Embryonic facial prominence (tissue), 1 donor: Measurements from ENCODE around the gene REP15.
"Not testable (repeated sequence)": the region's sequence is repeated elsewhere in the genome, so short reads cannot be mapped to it uniquely, and the experiment has no call there.

ENCODE experiments used
- DNase-seq: peaks from one replicate; pipeline ENCODE4 v3.0.0-alpha.2; 2016; ENCODE audit errors: extremely low spot score

The REP15 gene, protein sequence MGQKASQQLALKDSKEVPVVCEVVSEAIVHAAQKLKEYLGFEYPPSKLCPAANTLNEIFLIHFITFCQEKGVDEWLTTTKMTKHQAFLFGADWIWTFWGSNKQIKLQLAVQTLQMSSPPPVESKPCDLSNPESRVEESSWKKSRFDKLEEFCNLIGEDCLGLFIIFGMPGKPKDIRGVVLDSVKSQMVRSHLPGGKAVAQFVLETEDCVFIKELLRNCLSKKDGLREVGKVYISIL

DNA sequence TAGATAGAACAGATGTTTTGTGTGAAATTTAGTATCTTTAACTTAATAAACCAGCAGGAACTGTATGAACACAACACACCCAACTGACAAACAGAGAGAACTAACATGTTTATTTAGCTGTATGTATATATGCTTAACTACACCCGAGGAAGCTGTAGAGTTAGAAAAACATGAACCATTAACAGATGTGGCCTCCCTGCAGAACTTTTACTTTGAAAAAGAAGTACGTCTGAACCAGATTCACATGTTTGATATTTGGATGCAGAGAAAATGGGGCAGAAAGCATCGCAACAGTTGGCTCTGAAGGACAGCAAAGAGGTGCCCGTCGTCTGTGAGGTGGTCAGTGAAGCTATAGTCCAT lies at the start of gene REP15:
Gene REP15 (plus strand): TSS at position 155 of the 360 bp plus-strand sequence. CDS start 116 bp downstream, at position 271.
- no peak for DNase-seq

GRCh38 chr12:27650011-27650410 lies 46.2 kb upstream of the REP15 start:
- DNase-seq: no peak

GRCh38 chr12:27651201-27651600 lies 45.0 kb upstream of the REP15 start:
- DNase-seq: no peak

- peak; percentile 48 for DNase-seq
Measured at GRCh38 chr12:27652174-27652763, 44.0 kb upstream of the REP15 start.

- DNase-seq: no peak
Measured at GRCh38 chr12:27653661-27654060, 42.6 kb upstream of the REP15 start.

DNA sequence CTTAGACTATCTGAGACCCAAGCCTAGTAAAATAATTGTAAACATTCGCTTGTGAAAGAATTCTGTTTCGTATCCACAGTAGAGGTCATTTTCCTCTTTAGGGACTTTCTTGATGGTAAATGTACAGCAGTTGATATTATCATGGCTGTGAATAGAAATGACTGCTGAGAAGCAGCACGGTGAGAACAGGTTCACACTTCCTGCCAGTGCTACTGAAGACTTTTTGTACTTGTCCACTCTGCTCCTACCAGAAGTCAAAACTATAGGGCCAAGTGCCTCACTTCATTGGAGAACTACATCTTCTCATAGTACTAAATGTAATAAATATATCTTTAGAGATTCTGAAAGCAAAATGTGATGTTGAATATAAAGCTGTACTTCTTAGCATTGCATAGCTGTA lies 40.8 kb upstream of the REP15 start:
- DNase-seq: not testable (repeated sequence)

DNA sequence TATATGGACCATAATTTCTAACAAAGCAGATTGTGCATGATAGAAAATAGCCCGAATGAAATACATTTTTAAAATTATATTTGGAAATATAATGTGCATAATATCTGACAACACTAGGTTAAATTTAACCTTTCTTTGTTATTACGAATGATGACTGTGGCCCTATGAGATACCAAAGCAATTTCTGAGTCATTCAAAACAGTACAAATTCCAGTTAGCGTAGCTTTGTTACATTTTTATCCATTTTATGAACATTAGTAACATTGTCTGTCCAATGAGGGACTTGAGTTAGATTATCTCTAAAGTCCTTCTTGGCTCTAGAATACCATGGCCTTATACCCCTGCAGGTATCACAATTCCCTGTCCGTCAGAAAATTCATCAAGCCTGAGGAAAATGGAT lies 39.0 kb upstream of the REP15 start:
- no peak for DNase-seq

DNA sequence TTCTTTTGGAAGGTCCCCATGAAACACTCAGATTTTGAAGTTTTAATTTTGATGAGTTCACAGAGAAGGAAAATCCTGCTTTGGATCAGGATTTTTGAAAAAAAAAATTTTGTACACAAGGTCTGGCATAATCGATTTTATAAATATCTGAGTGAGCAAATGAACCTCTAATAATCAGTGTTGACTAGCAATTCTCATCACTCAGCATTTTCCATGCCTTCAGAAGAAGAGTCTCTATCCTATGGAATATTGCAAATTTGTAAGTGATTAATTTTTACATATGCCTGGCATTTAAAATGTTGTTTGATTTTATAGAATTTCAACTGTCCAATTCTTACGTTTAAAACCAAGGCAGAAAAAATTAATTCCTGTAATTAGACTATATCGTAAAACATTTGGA lies 30.5 kb upstream of the REP15 start:
- DNase-seq: no peak

GRCh38 chr12:27666510-27666909 lies 29.7 kb upstream of the REP15 start:
- DNase-seq: no peak

GRCh38 chr12:27667540-27667939 lies 28.7 kb upstream of the REP15 start:
- DNase-seq: no peak

DNA sequence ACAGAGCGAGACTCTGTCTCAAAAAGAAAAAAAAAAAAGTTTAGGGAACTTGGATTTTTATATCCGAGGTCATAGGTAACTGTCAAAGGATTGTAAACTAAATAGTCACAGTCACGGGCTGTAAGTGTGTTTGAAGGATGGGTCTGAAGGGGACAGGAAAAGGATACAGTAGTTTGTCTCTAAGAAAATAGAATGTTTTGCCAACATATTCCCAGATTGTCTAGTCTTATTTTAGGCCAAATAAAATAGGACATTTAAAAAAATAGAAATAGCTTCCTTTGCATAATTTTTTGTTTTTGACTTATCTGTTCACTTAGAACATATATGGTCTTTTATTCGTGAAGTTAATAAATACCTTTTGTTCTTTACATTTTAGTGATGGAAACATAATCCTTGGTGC lies 24.2 kb upstream of the REP15 start:
- no peak for DNase-seq

- no peak for DNase-seq
Measured at GRCh38 chr12:27672643-27673042, 23.6 kb upstream of the REP15 start.

DNA sequence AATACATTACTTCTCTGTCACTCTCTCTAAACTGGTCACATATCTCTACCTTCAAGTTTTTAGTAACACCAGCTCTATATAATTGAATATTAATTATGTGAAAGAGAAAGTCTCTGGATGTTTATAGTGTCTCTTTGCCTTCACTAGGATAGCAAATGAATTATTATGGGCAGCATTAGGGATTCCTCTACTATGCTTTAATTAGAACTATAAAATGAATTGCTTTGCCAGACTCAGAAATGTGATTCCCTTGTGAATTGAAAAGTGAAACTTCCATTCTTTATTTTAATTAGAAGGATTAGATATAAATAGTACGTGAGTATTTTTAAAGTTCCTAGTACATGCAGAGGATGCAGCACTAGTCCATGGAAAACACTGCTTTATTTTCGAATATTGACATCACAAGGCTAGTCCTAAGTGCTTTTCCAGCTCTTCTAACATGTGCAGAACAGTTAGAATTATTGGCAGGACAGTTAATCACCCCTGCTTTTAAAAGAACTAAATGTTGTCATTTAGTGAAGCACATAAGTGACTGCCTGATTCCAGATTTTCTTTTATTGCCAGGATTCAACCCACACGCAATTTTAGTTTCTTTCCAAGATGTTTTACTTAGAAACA lies 23.0 kb upstream of the REP15 start:
- no peak for DNase-seq

GRCh38 chr12:27674989-27675388 lies 21.3 kb upstream of the REP15 start:
- DNase-seq: no peak

- no peak for DNase-seq
Measured at GRCh38 chr12:27680619-27681018, 15.6 kb upstream of the REP15 start.

- no peak for DNase-seq
Measured at GRCh38 chr12:27682534-27682933, 13.7 kb upstream of the REP15 start.

DNA sequence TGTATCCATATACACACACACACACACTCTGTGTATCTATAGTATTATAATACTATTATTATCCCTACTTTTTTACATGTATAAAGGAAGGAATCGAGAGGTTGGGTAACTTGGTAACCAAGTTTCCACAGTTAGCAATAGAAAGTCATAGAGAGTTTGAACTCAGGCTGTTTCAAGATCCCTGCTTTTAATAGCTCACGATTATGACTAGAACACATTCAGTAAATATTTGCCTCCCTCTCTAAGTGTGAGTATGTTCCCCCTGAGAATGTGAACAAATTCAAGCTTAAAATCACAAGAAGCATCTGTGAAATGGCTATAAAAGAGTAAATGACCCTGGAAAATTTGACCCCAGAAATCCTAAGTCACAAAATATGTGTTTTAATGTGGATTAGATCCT lies 11.0 kb upstream of the REP15 start:
- DNase-seq: no peak

DNA sequence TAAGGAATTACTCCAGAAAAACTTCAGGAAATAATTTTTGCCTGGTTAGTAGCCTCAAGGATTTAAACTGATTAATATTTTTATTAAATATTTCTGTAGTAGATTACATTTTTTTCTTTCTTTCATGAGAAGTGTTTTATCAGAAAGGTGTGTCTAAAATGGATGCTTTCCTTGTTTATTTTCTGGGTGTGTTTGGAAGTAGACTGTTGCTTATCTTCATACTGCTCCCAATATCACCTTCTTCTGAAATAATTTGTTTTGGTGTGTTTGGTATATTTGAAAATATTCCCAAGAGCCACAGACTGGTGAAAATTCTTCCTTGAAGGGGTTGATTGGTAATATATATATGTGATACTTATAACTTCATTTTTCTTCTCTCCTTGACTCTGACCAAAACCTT lies 10.1 kb upstream of the REP15 start:
- DNase-seq: no peak

- DNase-seq: no peak
Measured at GRCh38 chr12:27688671-27689070, 7.6 kb upstream of the REP15 start.

- no peak for DNase-seq
Measured at GRCh38 chr12:27689558-27690180, 6.6 kb upstream of the REP15 start.

- no peak for DNase-seq
Measured at GRCh38 chr12:27693403-27693802, 2.8 kb upstream of the REP15 start.

- DNase-seq: no peak
Measured at GRCh38 chr12:27695556-27696292, 523 bp upstream of the REP15 start.
